ENCODE data around the gene GK. TPM values are rescaled to one million over a fixed set of nuclear protein-coding genes. Genes with fewer than 3 reads are reported as not detected.

GK gene
- total RNA-seq, 1 experiment from 2014 or later = 1.7 TPM

- ChIA-PET POLR2A (no interaction called here), CTCF (no interaction called here)
- intact Hi-C loops (cut with micrococcal nuclease; ENCODE audit: unreplicated experiment) (no loop called here), in situ Hi-C loops (cut with HindIII; ENCODE audit: low pct_unique_long_range_greater_than_20kb, low sequenced_read_pairs) (no loop called here)
- H3K36me3 ChIP-seq (ENCODE audit: control insufficient read depth, insufficient read depth, low read length) = no peaks in the 10 kb centered on the region
- no peak for DNase-seq (ENCODE audit: low read depth, low spot score)
- no peaks in the 10 kb centered on the region for H3K27me3 ChIP-seq (ENCODE audit: control insufficient read depth, insufficient read depth, low read length)
- H3K4me3 ChIP-seq (ENCODE audit: low read depth in 2 of 2, low read length in 2 of 2) = no peak overlapping the region
- TF ChIP-seq TCF7L2 (IDR thresholded peaks at IDR 0.05; ENCODE audit: low read depth, low read length) (no peak), POLR2AphosphoS5 (IDR thresholded peaks at IDR 0.05; ENCODE audit: low read depth, low read length) (no peak), REST (IDR thresholded peaks at IDR 0.05; ENCODE audit: insufficient read depth in 1 of 2, low read depth in 2 of 2, low read length in 1 of 2) (no peak), CTCF (IDR thresholded peaks at IDR 0.05) (no peak), SIN3A (IDR thresholded peaks at IDR 0.05; ENCODE audit: borderline replicate concordance, insufficient read depth, low read depth, low read length) (no peak)
- no peaks in the 10 kb centered on the region for H3K9me3 ChIP-seq (ENCODE audit: control insufficient read depth, insufficient read depth, low read depth, low read length)
- ATAC-seq = no peak
- no peak overlapping the region for H3K27ac ChIP-seq (ENCODE audit: low read length)
- no TSS peak for BruUV-seq (replicated peaks)
- no peaks in the 10 kb centered on the region for H3K4me1 ChIP-seq (ENCODE audit: control insufficient read depth, insufficient read depth, low read length)
Measured at GRCh38 chrX:30688641-30689040, 35.4 kb downstream of the GK start.

DNA sequence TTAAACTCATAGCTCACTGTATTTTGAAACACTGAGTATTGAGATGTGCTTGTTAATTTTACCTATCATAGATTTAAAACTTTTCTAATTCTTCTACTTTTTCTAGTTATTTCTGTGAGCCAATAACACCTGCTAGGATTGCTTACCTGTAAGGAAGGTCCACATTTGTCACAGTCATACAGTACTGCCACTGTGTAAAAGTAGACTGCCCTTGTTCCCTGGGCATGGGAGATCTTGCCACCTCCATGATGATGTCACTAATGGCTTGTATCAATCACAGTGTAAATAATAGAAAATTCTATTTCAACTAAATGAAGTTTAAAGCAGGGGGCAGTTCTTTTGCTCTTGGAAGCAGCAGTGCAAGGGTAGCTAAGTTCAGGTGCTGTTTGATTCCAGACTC lies 35.9 kb downstream of the GK start:
- ChIA-PET CTCF (no interaction called here), POLR2A (no interaction called here)
- Histone ChIP-seq H3K4me3 (ENCODE audit: low read depth in 2 of 2, low read length in 2 of 2) (no peak overlapping the region), H3K27me3 (ENCODE audit: control insufficient read depth, insufficient read depth, low read length) (no peaks in the 10 kb centered on the region), H3K9me3 (ENCODE audit: control insufficient read depth, insufficient read depth, low read depth, low read length) (no peaks in the 10 kb centered on the region), H3K36me3 (ENCODE audit: control insufficient read depth, insufficient read depth, low read length) (no peaks in the 10 kb centered on the region), H3K4me1 (ENCODE audit: control insufficient read depth, insufficient read depth, low read length) (no peaks in the 10 kb centered on the region), H3K27ac (ENCODE audit: low read length) (no peak overlapping the region)
- TF ChIP-seq SIN3A (IDR thresholded peaks at IDR 0.05; ENCODE audit: borderline replicate concordance, insufficient read depth, low read depth, low read length) = no peak
- no peak for TF ChIP-seq REST (IDR thresholded peaks at IDR 0.05; ENCODE audit: insufficient read depth in 1 of 2, low read depth in 2 of 2, low read length in 1 of 2)
- TF ChIP-seq CTCF (IDR thresholded peaks at IDR 0.05) = no peak
- no peak for TF ChIP-seq TCF7L2 (IDR thresholded peaks at IDR 0.05; ENCODE audit: low read depth, low read length)
- no peak for TF ChIP-seq POLR2AphosphoS5 (IDR thresholded peaks at IDR 0.05; ENCODE audit: low read depth, low read length)
- no peak for DNase-seq (ENCODE audit: low read depth, low spot score)
- in situ Hi-C loops (cut with HindIII; ENCODE audit: low pct_unique_long_range_greater_than_20kb, low sequenced_read_pairs) = no loop called here
- intact Hi-C loops (cut with micrococcal nuclease; ENCODE audit: unreplicated experiment) = no loop called here
- no TSS peak for BruUV-seq (replicated peaks)
- ATAC-seq = no peak
